COR-L47 (cell line): ENCODE measurements around the gene TBC1D20.
"Not testable (repeated sequence)": the region's sequence is repeated elsewhere in the genome, so short reads cannot be mapped to it uniquely, and the experiment has no call there.

Source experiments
- DNase-seq: peaks from one replicate; lab custom pipeline; 2025; lab: John Stamatoyannopoulos, UW

TBC1D20 gene

DNA sequence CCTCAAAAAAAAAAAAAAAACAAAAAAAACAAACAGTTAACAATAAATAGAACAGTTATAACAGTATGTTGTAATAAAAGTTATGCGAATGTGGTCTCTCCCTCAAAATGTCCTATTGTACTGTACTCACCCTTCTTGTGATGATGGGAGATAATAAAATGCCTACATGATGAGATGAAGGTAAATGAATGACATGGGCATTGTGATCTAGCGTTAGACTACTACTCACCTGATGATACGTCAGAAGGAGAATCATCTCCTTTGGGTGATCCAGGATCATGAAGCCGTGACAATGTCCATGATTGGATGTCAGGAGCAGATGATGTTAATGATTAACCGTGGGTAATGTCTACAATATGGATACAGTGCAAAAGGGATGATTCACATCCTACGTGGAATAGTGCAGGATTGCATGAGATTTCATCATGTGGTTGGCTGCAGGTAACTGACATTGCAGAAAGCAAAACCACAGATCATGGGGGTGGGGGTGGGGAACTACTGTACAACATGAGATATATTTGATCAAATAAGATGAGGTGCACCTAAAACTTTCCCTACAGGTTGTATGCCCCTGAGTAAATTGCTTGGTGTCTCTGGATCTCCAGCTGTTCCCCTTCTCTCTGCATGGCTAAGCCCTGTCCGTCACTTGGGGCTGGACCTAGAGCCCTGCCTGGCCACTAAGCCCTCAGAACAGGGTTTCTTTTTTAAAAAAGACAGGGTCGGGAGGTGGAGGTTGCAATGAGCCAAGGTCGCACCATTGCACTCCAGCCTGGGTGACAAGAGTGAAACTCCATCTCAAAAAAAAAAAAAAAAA lies 60.4 kb downstream of the TBC1D20 start:
- no peak for DNase-seq

GRCh38 chr20:400454-401275 lies 61.7 kb downstream of the TBC1D20 start:
- no peak for DNase-seq

GRCh38 chr20:400128-400453 lies 62.2 kb downstream of the TBC1D20 start:
- DNase-seq, result no peak

DNA sequence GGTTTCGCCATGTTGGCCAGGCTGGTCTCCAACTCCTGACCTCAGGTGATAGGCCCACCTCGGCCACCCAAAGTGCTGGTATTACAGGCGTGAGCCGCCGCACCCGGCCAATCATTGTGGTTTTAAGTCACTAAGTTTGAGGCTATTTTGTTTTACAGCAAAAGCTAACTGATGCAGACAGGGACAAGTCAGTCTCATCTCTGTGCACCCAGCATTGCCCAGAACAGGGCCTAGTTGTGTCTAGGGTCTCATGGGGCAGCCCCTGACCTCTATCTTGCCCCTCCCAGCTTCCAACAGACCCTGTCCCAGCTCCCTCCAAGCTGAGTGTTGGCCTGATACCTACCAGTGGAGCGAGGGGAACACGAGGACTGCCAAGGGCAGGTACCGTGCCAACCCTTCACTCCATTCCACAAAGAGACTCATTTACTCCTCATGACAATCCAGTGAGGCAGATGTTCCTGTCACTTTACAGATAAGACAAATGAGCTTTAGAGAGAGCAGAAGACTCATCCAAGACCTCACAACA lies 63.1 kb downstream of the TBC1D20 start:
- no peak for DNase-seq

DNA sequence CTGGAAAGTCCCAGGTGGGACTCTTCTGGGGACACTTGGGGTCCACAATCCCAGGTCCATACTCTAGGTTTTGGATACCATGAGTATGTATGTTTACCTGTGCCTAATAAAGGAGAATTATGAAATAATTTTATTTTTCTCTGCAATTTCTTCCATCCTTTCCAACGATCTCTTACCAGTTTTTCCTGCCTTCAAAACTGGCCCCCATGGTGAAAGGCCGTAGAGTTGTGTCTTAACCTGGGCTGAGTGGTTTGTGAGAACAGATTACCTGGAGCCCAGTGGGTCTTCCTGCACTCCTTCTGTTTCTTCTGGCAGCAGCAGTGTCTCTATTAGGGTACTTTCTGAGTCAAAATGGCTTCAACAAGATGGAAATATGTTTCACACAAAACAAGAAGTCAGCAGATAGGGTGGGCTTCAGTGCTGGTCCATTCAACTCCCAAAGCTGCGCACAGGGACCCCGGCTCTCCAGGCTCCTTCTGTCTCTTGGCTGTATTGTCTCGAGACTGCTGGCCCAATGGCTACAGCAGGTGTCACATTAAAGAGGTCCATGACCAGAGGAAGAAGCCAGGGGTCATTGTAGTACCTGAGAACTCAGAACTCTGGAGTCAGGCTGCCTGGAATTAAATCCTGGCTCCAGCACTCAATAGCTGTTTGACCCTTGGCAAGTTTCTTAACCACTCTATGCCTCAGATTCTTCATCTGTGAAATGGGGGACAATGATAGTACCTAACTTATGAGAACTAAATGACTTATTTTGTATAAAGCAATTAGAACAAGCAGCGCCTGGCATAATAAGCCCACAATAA lies 64.7 kb downstream of the TBC1D20 start:
- DNase-seq, result no peak

GRCh38 chr20:396619-397431 lies 65.5 kb downstream of the TBC1D20 start:
- DNase-seq, result no peak

- DNase-seq, result no peak
Measured at GRCh38 chr20:396252-396618, 66.1 kb downstream of the TBC1D20 start.

DNA sequence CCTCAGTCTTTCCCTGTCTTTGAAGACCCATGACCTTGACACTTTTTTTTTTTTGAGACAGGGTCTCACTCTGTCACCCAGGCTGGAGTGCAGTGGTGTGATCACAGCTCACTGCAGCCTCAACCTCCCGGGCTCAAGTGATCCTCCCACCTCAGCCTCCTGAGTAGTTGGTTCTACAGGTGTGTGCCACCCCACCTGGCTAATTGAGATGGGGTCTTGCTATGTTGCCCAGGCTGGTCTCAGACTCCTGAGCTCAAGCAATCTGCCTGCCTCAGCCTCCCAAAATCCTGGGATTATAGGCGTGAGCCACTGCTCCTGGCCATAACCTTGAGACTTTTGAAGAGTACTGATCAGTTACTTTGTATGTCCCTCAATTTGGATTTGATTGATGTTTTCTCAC lies 69.0 kb downstream of the TBC1D20 start:
- DNase-seq, result not testable (repeated sequence)

GRCh38 chr20:391041-391711 lies 71.2 kb downstream of the TBC1D20 start:
- DNase-seq, result no peak

DNA sequence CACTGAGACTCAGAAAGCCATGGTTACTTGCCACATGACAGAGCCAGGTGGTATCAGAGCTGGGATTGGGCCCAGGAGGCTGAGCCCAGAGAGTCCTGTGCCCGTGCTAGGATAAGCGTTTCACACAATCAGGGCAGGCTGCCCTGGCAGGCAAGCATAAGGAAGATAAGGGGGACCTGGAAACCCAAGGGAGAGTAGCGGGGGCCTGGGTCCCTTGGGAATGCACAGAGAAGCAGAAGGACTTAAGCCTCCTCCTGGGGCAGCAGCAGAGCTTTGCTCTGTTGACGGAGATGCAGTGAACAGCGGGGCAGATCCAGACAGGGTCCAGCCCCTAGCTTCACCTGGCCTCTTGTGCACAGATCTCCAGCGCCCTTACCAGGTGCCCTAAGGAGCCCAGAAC lies 73.1 kb downstream of the TBC1D20 start:
- no peak for DNase-seq

DNA sequence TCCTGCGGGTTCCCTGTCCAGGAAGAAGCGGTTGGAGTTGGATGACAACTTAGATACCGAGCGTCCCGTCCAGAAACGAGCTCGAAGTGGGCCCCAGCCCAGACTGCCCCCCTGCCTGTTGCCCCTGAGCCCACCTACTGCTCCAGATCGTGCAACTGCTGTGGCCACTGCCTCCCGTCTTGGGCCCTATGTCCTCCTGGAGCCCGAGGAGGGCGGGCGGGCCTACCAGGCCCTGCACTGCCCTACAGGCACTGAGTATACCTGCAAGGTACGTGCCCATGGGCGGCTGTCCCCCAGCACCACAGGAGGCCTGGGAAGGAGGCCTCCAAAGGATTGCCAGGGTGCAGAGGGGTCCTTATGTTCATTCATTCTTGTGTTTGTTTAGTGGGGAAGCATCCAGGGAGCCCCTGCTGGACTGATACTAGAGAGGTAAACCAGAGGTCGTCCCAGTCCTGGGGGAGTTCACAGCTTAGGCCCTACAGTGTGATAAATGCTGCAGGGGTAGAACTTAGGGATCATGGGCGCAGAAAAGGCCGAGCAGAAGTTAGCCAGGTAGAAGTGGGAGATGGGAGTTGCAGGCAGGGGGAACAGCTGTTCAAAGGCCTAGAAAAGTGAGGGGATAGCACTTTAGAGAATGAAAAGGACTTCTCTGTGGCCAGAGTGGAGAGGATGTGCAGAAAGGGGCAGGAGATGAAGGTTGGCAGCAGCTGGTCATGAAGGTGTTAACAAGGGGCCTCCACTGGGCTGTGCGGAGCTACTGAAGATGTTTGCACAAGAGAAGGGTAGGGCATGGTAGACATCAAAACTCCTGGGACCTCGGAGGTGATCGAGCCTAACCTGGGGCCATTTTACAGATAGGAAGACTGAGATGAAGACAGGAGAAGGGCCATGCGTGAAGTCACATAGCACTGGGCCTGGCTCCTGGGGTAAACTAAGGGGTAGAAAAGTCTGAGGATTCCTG lies 74.0 kb downstream of the TBC1D20 start:
- no peak for DNase-seq

GRCh38 chr20:387520-387919 lies 74.8 kb downstream of the TBC1D20 start:
- no peak for DNase-seq

DNA sequence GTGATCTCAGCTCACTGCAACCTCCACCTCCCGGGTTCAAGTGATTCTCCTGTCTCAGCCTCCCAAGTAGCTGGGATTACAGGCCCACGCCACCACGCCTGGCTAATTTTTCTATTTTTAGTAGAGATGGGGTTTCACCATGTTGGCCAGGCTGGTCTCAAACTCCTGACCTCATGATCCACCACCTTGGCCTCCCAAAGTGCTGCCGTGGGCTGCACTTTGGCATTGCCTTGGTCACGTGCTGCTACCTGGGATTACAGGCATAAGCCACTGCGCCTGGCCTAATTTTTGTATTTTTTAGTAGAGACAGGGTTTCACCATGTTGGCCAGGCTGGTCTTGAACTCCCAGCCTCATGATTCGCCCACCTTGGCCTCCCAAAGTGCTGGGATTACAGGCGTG lies 75.7 kb downstream of the TBC1D20 start:
- DNase-seq, result not testable (repeated sequence)
